GM18870 (cell line): ENCODE data around the gene ERCC8.
"Not testable (repeated sequence)": the region's sequence is repeated elsewhere in the genome, so short reads cannot be mapped to it uniquely, and the experiment has no call there.

ENCODE experiments used
- ATAC-seq: cut with Tn5 transposase; IDR thresholded peaks from one replicate; pipeline ENCODE4 v1.9.1; 2021; ENCODE audit warnings: moderate library complexity; ENCODE audit not compliant: unreplicated experiment

The ERCC8 gene

GRCh38 chr5:60918466-60918865 lies 26.4 kb downstream of the ERCC8 start:
- ATAC-seq: no peak

DNA sequence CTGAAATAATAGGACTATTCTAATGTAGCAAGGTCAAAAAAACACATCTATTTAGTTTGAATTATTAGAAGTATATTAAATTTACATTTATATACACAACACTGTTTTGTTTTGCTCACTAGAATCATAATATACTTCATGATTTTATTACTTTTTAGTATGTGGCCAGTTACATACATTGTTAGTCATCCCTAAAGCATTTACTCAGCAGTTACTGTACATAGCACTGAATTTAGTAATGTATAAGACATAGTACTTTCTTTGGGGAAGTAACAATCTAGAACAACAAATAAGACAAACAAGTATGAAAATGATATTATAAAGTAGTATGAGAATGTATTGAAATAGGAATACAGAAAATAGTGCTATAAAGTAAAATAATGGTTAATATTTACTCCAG lies 28.2 kb downstream of the ERCC8 start:
- no peak for ATAC-seq

GRCh38 chr5:60903356-60903755 lies 41.5 kb downstream of the ERCC8 start:
- ATAC-seq: no peak

- no peak for ATAC-seq
These were observed 47.9 kb downstream of the ERCC8 start for GRCh38 chr5:60896991-60897390.

GRCh38 chr5:60893521-60893920 lies 51.3 kb downstream of the ERCC8 start:
- no peak for ATAC-seq

GRCh38 chr5:60891667-60892066 lies 53.2 kb downstream of the ERCC8 start:
- no peak for ATAC-seq

DNA sequence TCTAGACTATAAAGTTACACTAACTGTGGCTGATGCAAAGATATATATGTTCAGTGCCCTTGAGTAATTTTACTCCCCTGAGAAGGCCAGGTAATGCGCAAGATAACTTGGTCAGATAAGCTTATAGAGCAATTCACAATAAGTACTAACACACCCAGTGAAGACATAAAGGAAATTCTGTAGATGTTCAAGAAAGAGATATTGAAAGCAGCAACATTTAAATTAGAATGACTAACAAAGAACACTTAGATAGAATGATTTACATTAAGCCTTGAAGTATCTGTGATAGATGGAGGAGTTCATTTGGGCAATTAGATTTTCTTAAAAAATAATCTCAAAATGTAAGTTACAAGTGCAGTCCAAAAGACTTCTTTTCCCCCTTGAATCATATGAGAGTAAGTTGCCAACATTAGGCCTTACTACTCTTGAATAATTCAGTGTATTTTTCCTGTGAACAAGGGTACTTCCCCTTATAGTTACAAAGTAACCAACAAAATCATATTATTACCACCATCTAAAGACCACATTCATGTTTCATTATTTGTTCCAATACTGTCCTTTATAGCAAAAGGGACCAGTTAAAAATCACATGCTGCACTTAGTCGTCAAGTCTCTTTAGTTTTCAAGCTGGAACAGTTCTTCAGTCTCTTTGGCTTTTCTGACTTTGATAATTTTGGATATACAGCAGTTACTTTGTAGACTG lies 56.4 kb downstream of the ERCC8 start:
- peak; percentile 79 for ATAC-seq

DNA sequence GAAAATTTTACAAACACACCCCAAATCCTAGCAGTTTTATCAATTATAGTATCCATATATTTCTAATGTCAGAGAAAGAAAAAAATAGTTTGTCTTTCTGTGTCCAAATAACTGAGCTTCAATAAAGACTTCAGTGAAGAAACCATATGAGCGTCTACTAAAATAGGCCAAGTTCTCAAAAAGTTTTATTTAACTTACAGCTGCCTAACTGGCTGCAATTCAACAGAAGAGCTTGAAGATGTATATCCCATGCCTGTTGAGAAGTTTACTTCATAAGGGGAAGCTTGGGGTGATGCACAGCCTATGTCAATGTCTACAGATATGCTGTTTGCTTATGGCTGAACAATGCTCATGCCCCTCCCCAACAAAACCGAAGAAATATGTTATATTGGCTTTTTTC lies 57.1 kb downstream of the ERCC8 start:
- ATAC-seq: no peak

GRCh38 chr5:60887096-60887495 lies 57.8 kb downstream of the ERCC8 start:
- no peak for ATAC-seq

GRCh38 chr5:60886158-60886557 lies 58.7 kb downstream of the ERCC8 start:
- no peak for ATAC-seq

DNA sequence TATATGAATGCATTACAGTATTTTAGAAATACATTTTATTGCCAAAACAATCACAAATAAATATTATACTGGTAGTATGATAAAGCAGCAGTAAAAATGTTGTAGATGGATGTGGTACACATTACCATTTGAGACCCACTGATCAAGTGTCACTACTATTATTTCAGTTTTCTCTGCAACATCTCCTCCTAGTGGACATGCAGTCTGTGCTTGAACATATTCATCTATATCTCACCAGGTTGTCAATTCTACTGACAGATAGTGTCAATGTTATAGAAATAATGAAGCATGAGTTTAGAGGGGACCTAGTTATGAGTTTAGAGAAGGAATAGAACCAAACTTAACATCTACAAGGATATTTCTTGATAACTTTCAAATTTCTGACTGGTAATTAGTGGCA lies 61.6 kb downstream of the ERCC8 start:
- no peak for ATAC-seq

DNA sequence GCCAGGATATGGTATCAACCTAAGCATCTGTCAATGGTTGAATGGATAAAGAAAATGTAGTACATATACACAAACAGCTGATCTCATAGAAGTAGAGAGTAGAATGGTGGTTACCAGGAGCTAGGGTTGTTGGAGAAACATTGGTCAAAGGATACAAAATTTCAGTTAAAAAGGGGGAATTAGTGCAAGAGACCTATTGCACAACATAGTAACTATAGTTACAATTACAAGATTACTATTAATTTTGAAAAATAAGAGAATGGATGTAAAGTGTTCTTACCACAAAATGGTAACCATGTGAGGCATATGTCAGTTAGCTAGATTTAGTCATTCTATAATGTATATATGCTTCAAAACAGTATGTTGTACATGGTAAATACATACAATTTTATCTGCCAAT lies 72.0 kb downstream of the ERCC8 start:
- ATAC-seq: no peak

DNA sequence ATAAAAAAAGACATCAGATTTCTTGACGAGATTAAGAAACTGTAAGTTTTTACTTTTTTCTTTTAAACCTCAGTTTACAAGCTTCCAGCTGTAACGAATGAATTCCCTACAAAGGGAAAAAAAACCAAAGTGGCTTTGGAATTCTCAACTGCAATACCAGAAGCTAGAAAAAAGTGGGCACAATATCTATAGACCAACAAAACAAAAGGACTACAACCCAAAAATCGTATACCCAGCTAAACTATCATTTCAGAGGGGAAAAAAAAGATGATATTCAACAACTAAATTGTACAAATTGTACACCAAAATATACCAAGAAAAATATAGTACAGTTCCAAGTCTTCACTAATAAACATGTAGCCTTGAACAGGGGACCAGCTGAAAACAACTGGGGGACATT lies 74.0 kb downstream of the ERCC8 start:
- no peak for ATAC-seq

DNA sequence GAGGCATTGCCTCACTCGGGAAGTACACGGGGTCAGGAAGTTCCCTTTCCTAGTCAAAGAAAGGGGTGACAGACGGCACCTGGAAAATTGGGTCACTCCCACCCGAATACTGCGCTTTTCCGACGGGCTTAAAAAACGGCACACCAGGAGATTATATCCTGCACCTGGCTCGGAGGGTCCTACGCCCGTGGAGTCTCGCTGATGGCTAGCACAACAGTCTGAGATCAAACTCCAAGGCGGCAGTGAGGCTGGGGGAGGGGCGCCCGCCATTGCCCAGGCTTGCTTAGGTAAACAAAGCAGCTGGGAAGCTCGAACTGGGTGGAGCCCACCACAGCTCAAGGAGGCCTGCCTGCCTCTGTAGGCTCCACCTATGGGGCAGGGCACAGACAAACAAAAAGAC lies 84.3 kb downstream of the ERCC8 start:
- ATAC-seq: not testable (repeated sequence)

DNA sequence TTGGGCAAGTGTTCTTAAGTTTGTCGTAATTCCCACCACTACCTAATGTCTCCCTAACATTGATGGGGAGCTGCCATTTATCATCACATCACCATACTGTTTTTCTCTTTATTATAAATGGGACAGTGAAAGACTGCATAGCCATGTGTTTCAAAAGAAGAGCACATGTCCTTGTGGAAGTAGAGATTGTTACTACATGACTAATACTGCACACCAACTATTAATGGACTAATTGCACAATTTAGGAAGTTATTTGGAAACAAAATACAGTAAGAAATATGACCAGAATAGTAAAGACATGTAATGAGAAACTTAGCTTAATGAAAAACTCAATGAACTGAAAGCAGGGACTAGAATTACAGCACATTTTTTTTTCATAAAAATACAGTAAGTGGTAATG lies 88.8 kb downstream of the ERCC8 start:
- no peak for ATAC-seq

DNA sequence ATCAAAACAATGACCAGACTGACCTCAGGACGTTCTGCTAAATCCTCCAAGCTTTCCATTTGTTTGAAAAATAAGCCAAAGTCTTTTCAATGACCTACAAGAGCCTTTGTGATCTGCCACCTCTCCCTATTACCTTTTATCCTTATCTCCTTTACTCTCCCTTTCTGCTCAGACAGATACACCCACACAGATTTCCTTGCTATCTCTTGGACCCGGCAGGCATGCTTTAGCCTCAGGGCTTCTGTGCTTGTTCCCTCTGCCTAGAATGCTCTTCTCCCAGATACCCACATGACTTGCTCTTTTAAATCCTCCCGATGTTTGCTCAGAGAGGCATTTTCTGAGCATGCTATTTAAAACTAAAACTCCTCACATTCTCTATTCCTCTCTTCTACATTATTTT lies 91.9 kb downstream of the ERCC8 start:
- ATAC-seq: no peak

DNA sequence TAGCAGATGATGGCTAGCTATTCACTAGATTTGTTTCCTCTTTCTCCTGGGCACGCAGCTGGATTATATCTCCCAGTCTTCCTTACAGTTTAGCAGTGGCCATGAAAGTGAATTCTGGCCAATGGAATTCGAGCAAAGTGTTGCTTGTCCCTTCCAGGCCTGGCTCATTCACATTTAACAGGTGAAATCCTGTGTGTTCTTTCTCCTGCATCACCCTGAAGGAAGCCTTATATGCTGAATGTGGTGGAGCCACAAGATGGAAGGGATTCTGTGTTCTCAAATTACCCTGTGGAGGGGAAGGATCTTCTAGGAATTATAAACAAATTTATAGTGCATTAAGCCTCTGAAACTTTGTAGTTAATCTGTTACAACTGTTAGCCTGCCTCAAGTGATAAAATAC lies 92.6 kb downstream of the ERCC8 start:
- no peak for ATAC-seq

GRCh38 chr5:60851626-60852025 lies 93.2 kb downstream of the ERCC8 start:
- no peak for ATAC-seq

- no peak for ATAC-seq
These were observed 98.6 kb downstream of the ERCC8 start for GRCh38 chr5:60846298-60846697.

GRCh38 chr5:60843936-60844905 lies 100.6 kb downstream of the ERCC8 start, which contains the start of gene ELOVL7:
Gene ELOVL7 (minus strand): TSS chr5:60844269. CDS start chr5:60787397, 56,872 bp downstream.
- no peak for ATAC-seq

- no peak for ATAC-seq
These were observed 101.4 kb downstream of the ERCC8 start for GRCh38 chr5:60843386-60843935.
